Stimulated activated CD4-positive, alpha-beta T cell treated with anti-CD3 and anti-CD28 coated beads, Interleukin-2, amount 100 ng/mL, for 24 hours (primary cell): Measurements from ENCODE around the gene UST.

ENCODE experiments used
- DNase-seq, 2 donors: peaks; one replicate each; pipeline ENCODE4 v3.0.0-alpha.2; 2020

UST gene

GRCh38 chr6:149015535-149016525 is 269.0 kb downstream of the UST start:
- no peak for DNase-seq

GRCh38 chr6:149016716-149017115 is 269.9 kb downstream of the UST start:
- no peak for DNase-seq

GRCh38 chr6:149020319-149020718 is 273.5 kb downstream of the UST start:
- DNase-seq, result no peak

- no peak for DNase-seq
These were observed 277.5 kb downstream of the UST start for GRCh38 chr6:149024361-149024760.

- DNase-seq, result no peak
These were observed 278.2 kb downstream of the UST start for GRCh38 chr6:149025061-149025460.

- DNase-seq, result peak; percentile 23 to 42
These were observed 279.7 kb downstream of the UST start for GRCh38 chr6:149026530-149026942.

GRCh38 chr6:149027484-149027883 is 280.7 kb downstream of the UST start:
- no peak for DNase-seq

- peak; percentile 59 to 78 for DNase-seq
These were observed 282.1 kb downstream of the UST start for GRCh38 chr6:149028767-149029405.

- no peak for DNase-seq
These were observed 284.5 kb downstream of the UST start for GRCh38 chr6:149031201-149031858.

- peak; percentile 53 to 56 for DNase-seq
These were observed 285.2 kb downstream of the UST start for GRCh38 chr6:149031859-149032598.

- peak; percentile 57 to 76 for DNase-seq
These were observed 286.0 kb downstream of the UST start for GRCh38 chr6:149032599-149033405.

- peak in 1 of 2 donors; percentile 43 for DNase-seq
These were observed 286.6 kb downstream of the UST start for GRCh38 chr6:149033454-149033853.

- no peak for DNase-seq
These were observed 288.9 kb downstream of the UST start for GRCh38 chr6:149035766-149036165.

- DNase-seq, result no peak
These were observed 290.3 kb downstream of the UST start for GRCh38 chr6:149037051-149037671.

- peak; percentile 40 to 41 for DNase-seq
These were observed 292.2 kb downstream of the UST start for GRCh38 chr6:149039025-149039424.

GRCh38 chr6:149041953-149042352 is 295.1 kb downstream of the UST start:
- DNase-seq, result no peak

GRCh38 chr6:149043476-149044130 is 296.8 kb downstream of the UST start:
- peak in 1 of 2 donors; percentile 45 for DNase-seq

- no peak for DNase-seq
These were observed 297.7 kb downstream of the UST start for GRCh38 chr6:149044528-149044927.

GRCh38 chr6:149045404-149045803 is 298.6 kb downstream of the UST start:
- DNase-seq, result no peak

- DNase-seq, result no peak
These were observed 299.5 kb downstream of the UST start for GRCh38 chr6:149046164-149046821.
